ENCODE results near the gene CAMK4.

CAMK4 gene

GRCh38 chr5:111229221-111229835 lies 5.1 kb downstream of the CAMK4 start:
- no peak for DNase-seq (ENCODE audit: low spot score)

GRCh38 chr5:111229871-111230810 lies 6.0 kb downstream of the CAMK4 start:
- no peak for DNase-seq (ENCODE audit: low spot score)

- DNase-seq (ENCODE audit: low spot score) = no peak
Measured at GRCh38 chr5:111231119-111231518, 6.9 kb downstream of the CAMK4 start.

- no peak for DNase-seq (ENCODE audit: low spot score)
Measured at GRCh38 chr5:111232311-111233051, 8.3 kb downstream of the CAMK4 start.

GRCh38 chr5:111233052-111233374 lies 8.8 kb downstream of the CAMK4 start:
- no peak for DNase-seq (ENCODE audit: low spot score)

GRCh38 chr5:111234125-111234524 lies 9.9 kb downstream of the CAMK4 start:
- no peak for DNase-seq (ENCODE audit: low spot score)

- no peak for DNase-seq (ENCODE audit: low spot score)
Measured at GRCh38 chr5:111235635-111236034, 11.5 kb downstream of the CAMK4 start.

GRCh38 chr5:111236348-111236747 lies 12.2 kb downstream of the CAMK4 start:
- DNase-seq (ENCODE audit: low spot score) = no peak

GRCh38 chr5:111236995-111237394 lies 12.8 kb downstream of the CAMK4 start:
- no peak for DNase-seq (ENCODE audit: low spot score)

- no peak for DNase-seq (ENCODE audit: low spot score)
Measured at GRCh38 chr5:111237470-111237869, 13.3 kb downstream of the CAMK4 start.

- DNase-seq (ENCODE audit: low spot score) = no peak
Measured at GRCh38 chr5:111238431-111239225, 14.4 kb downstream of the CAMK4 start.

GRCh38 chr5:111241696-111242095 lies 17.5 kb downstream of the CAMK4 start:
- no peak for DNase-seq (ENCODE audit: low spot score)

- no peak for DNase-seq (ENCODE audit: low spot score)
Measured at GRCh38 chr5:111242606-111243005, 18.4 kb downstream of the CAMK4 start.

- DNase-seq (ENCODE audit: low spot score) = no peak
Measured at GRCh38 chr5:111243318-111243717, 19.1 kb downstream of the CAMK4 start.

- DNase-seq (ENCODE audit: low spot score) = no peak
Measured at GRCh38 chr5:111245654-111246053, 21.5 kb downstream of the CAMK4 start.

GRCh38 chr5:111246459-111246858 lies 22.3 kb downstream of the CAMK4 start:
- DNase-seq (ENCODE audit: low spot score) = no peak

- no peak for DNase-seq (ENCODE audit: low spot score)
Measured at GRCh38 chr5:111248571-111248970, 24.4 kb downstream of the CAMK4 start.

- DNase-seq (ENCODE audit: low spot score) = no peak
Measured at GRCh38 chr5:111251921-111252320, 27.7 kb downstream of the CAMK4 start.

- DNase-seq (ENCODE audit: low spot score) = no peak
Measured at GRCh38 chr5:111252799-111253545, 28.8 kb downstream of the CAMK4 start.

GRCh38 chr5:111254613-111255012 lies 30.4 kb downstream of the CAMK4 start:
- DNase-seq (ENCODE audit: low spot score) = no peak

- no peak for DNase-seq (ENCODE audit: low spot score)
Measured at GRCh38 chr5:111255169-111255568, 31.0 kb downstream of the CAMK4 start.

Data from iPS-NIHi11 (cell line).